ENCODE results near the gene EXO1.

DNA sequence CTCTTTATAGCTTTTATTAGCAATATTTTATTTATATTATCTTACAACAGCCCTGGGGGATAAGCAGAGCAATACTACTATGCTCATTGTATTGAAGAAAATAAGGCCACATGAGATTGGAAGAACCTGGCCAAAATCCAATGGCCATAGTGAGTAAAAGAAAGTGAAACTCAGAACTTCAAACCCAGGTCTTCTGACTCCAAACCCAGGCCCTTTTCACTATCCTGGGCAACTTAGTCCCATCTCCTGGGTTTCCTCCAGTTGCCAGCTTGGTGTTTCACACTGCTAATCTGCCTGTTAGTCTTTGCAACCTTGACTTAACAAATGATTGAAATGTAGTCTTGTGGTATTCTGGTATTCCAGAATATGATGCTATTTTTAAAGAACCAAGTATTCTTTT is 22.4 kb upstream of the EXO1 start:
- TF ChIP-seq, protein P1, sequence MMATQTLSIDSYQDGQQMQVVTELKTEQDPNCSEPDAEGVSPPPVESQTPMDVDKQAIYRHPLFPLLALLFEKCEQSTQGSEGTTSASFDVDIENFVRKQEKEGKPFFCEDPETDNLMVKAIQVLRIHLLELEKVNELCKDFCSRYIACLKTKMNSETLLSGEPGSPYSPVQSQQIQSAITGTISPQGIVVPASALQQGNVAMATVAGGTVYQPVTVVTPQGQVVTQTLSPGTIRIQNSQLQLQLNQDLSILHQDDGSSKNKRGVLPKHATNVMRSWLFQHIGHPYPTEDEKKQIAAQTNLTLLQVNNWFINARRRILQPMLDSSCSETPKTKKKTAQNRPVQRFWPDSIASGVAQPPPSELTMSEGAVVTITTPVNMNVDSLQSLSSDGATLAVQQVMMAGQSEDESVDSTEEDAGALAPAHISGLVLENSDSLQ (IDR thresholded peaks at IDR 0.05) = no peak
- TF ChIP-seq HDGF (IDR thresholded peaks at IDR 0.05; ENCODE audit: borderline replicate concordance) (no peak), NFRKB (IDR thresholded peaks at IDR 0.05) (no peak), FOXA1 (IDR thresholded peaks at IDR 0.05) (no peak), FOXK2 (IDR thresholded peaks at IDR 0.05) (no peak), FOXM1 (IDR thresholded peaks at IDR 0.05; ENCODE audit: borderline replicate concordance) (no peak)
